HEK293 (cell line): ENCODE results near the gene PDE12.

Experiments used
- GFI1B ChIP-seq: fragments of 450-650 bp; formaldehyde crosslinking; IDR thresholded peaks from 2 replicates; pipeline ENCODE4 v1.5.1; 2016; ENCODE audit warnings: missing biosample characterization, missing genetic modification characterization
- GLIS2 ChIP-seq: fragments of 450-650 bp; formaldehyde crosslinking; IDR thresholded peaks from 2 replicates; pipeline ENCODE4 v1.5.1; 2016; ENCODE audit warnings: missing biosample characterization, missing genetic modification characterization
- OSR2 ChIP-seq: fragments of 450-650 bp; formaldehyde crosslinking; IDR thresholded peaks from 2 replicates; pipeline ENCODE4 v1.5.1; 2016; ENCODE audit warnings: missing biosample characterization, missing genetic modification characterization
- REPIN1 ChIP-seq: fragments of 450-650 bp; formaldehyde crosslinking; IDR thresholded peaks from 2 replicates; pipeline ENCODE4 v1.5.1; 2017; ENCODE audit warnings: missing biosample characterization, missing genetic modification characterization, low read depth
- SCRT1 ChIP-seq: fragments of 450-650 bp; formaldehyde crosslinking; IDR thresholded peaks from 2 replicates; pipeline ENCODE4 v1.5.1; 2016; ENCODE audit warnings: missing biosample characterization, missing genetic modification characterization, borderline replicate concordance
- SCRT2 ChIP-seq: fragments of 450-650 bp; formaldehyde crosslinking; IDR thresholded peaks from 2 replicates; pipeline ENCODE4 v1.5.1; 2016; ENCODE audit warnings: missing biosample characterization, missing genetic modification characterization
- TRIM28 ChIP-seq: IDR thresholded peaks from 2 replicates; pipeline ENCODE4 v1.6.1; 2011; ENCODE audit warnings: low read length, control low read depth, borderline replicate concordance
- ZFP37 ChIP-seq: fragments of 450-650 bp; formaldehyde crosslinking; IDR thresholded peaks from 2 replicates; pipeline ENCODE4 v1.5.1; 2016; ENCODE audit warnings: missing biosample characterization, missing genetic modification characterization
- ZNF114 ChIP-seq: fragments of 450-650 bp; formaldehyde crosslinking; IDR thresholded peaks from 2 replicates; pipeline ENCODE4 v1.5.0; 2017; ENCODE audit warnings: missing biosample characterization, missing genetic modification characterization
- ZNF184 ChIP-seq: fragments of 450-650 bp; IDR thresholded peaks from 2 replicates; pipeline ENCODE4 v1.5.1; 2018; ENCODE audit warnings: missing biosample characterization, mild to moderate bottlenecking, missing genetic modification characterization
- ZNF202 ChIP-seq: fragments of 450-650 bp; formaldehyde crosslinking; IDR thresholded peaks from 2 replicates; pipeline ENCODE4 v1.5.1; 2016; ENCODE audit warnings: missing biosample characterization, missing genetic modification characterization, borderline replicate concordance
- ZNF24 ChIP-seq: fragments of 450-650 bp; formaldehyde crosslinking; IDR thresholded peaks from 2 replicates; pipeline ENCODE4 v1.5.1; 2016; ENCODE audit warnings: missing biosample characterization, missing genetic modification characterization
- ZNF311 ChIP-seq: fragments of 450-650 bp; formaldehyde crosslinking; IDR thresholded peaks from 2 replicates; pipeline ENCODE4 v1.5.1; 2017; ENCODE audit warnings: missing biosample characterization, missing genetic modification characterization, borderline replicate concordance
- ZNF398 ChIP-seq: fragments of 450-650 bp; formaldehyde crosslinking; IDR thresholded peaks from 2 replicates; pipeline ENCODE4 v1.5.1; 2017; ENCODE audit warnings: missing biosample characterization, missing genetic modification characterization
- ZNF426 ChIP-seq: fragments of 450-650 bp; formaldehyde crosslinking; IDR thresholded peaks from 2 replicates; pipeline ENCODE4 v1.5.1; 2017; ENCODE audit warnings: missing biosample characterization, missing genetic modification characterization, mild to moderate bottlenecking, inconsistent platforms, moderate library complexity
- ZNF48 ChIP-seq: fragments of 450-650 bp; formaldehyde crosslinking; IDR thresholded peaks from 2 replicates; pipeline ENCODE4 v1.5.1; 2016; ENCODE audit warnings: missing biosample characterization, missing genetic modification characterization
- ZNF561 ChIP-seq: fragments of 450-650 bp; IDR thresholded peaks from 2 replicates; pipeline ENCODE4 v1.5.1; 2018; ENCODE audit warnings: missing biosample characterization, missing genetic modification characterization, borderline replicate concordance
- ZNF610 ChIP-seq: fragments of 450-650 bp; formaldehyde crosslinking; IDR thresholded peaks from 2 replicates; pipeline ENCODE4 v1.5.1; 2016; ENCODE audit warnings: missing biosample characterization, missing genetic modification characterization, borderline replicate concordance
- ZNF777 ChIP-seq: fragments of 450-650 bp; formaldehyde crosslinking; IDR thresholded peaks from 2 replicates; pipeline ENCODE4 v1.5.1; 2017; ENCODE audit warnings: missing biosample characterization, missing genetic modification characterization, borderline replicate concordance
- ZXDB ChIP-seq: fragments of 450-650 bp; formaldehyde crosslinking; IDR thresholded peaks from 2 replicates; pipeline ENCODE4 v1.5.1; 2016; ENCODE audit warnings: missing biosample characterization, missing genetic modification characterization
- TF ChIP-seq, protein P1 (sequence below): fragments of 450-650 bp; formaldehyde crosslinking; IDR thresholded peaks from 2 replicates; pipeline ENCODE4 v1.5.1; 2017; ENCODE audit warnings: missing biosample characterization, missing genetic modification characterization
- TF ChIP-seq, protein P2 (sequence below): fragments of 450-650 bp; formaldehyde crosslinking; IDR thresholded peaks from 2 replicates; pipeline ENCODE4 v1.5.0; 2017; ENCODE audit warnings: missing biosample characterization, missing genetic modification characterization, borderline replicate concordance
- TF ChIP-seq, protein P3 (sequence below): fragments of 450-650 bp; formaldehyde crosslinking; IDR thresholded peaks from 2 replicates; pipeline ENCODE4 v1.5.1; 2016; ENCODE audit warnings: missing biosample characterization, missing genetic modification characterization, borderline replicate concordance
- TF ChIP-seq, protein P4 (sequence below): fragments of 450-650 bp; formaldehyde crosslinking; IDR thresholded peaks from 2 replicates; pipeline ENCODE4 v1.5.1; 2016; ENCODE audit warnings: missing biosample characterization, missing genetic modification characterization, low read depth
- TF ChIP-seq, protein P5 (sequence below): fragments of 450-650 bp; formaldehyde crosslinking; IDR thresholded peaks from 2 replicates; pipeline ENCODE4 v1.5.1; 2017; ENCODE audit warnings: missing biosample characterization, missing genetic modification characterization

Gene PDE12

GRCh38 chr3:57597127-57597923 is 41.3 kb downstream of the PDE12 start, which contains the start of gene ARF4 (continued):
- TF ChIP-seq, protein P1, sequence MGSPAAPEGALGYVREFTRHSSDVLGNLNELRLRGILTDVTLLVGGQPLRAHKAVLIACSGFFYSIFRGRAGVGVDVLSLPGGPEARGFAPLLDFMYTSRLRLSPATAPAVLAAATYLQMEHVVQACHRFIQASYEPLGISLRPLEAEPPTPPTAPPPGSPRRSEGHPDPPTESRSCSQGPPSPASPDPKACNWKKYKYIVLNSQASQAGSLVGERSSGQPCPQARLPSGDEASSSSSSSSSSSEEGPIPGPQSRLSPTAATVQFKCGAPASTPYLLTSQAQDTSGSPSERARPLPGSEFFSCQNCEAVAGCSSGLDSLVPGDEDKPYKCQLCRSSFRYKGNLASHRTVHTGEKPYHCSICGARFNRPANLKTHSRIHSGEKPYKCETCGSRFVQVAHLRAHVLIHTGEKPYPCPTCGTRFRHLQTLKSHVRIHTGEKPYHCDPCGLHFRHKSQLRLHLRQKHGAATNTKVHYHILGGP (tag by site-specific recombination): no peak
- TF ChIP-seq SCRT1 (no peak), ZNF426 (no peak), TRIM28 (peak; percentile 60; the same call in 1 of the 2 replicates), ZNF24 (tag by site-specific recombination) (0 out of 2 replicates have a peak, but pooled peaks have one; percentile 21), ZNF311 (no peak), ZNF777 (tag by site-specific recombination) (no peak), ZNF398 (tag by site-specific recombination) (no peak), GFI1B (tag by site-specific recombination) (no peak; the same call in 1 of the 2 replicates), ZNF610 (tag by site-specific recombination) (no peak), GLIS2 (tag by site-specific recombination) (peak; percentile 41; the same call in 1 of the 2 replicates), SCRT2 (tag by site-specific recombination) (no peak), REPIN1 (tag by site-specific recombination) (no peak), ZFP37 (no peak), ZNF202 (tag by site-specific recombination) (no peak), ZXDB (tag by site-specific recombination) (peak; percentile 99), ZNF184 (tag by site-specific recombination) (no peak), ZNF114 (tag by site-specific recombination) (no peak), ZNF561 (no peak), ZNF48 (no peak), OSR2 (tag by site-specific recombination) (no peak)
- TF ChIP-seq, protein P2, sequence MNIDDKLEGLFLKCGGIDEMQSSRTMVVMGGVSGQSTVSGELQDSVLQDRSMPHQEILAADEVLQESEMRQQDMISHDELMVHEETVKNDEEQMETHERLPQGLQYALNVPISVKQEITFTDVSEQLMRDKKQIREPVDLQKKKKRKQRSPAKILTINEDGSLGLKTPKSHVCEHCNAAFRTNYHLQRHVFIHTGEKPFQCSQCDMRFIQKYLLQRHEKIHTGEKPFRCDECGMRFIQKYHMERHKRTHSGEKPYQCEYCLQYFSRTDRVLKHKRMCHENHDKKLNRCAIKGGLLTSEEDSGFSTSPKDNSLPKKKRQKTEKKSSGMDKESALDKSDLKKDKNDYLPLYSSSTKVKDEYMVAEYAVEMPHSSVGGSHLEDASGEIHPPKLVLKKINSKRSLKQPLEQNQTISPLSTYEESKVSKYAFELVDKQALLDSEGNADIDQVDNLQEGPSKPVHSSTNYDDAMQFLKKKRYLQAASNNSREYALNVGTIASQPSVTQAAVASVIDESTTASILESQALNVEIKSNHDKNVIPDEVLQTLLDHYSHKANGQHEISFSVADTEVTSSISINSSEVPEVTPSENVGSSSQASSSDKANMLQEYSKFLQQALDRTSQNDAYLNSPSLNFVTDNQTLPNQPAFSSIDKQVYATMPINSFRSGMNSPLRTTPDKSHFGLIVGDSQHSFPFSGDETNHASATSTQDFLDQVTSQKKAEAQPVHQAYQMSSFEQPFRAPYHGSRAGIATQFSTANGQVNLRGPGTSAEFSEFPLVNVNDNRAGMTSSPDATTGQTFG (tag by site-specific recombination): no peak
- TF ChIP-seq, protein P3, sequence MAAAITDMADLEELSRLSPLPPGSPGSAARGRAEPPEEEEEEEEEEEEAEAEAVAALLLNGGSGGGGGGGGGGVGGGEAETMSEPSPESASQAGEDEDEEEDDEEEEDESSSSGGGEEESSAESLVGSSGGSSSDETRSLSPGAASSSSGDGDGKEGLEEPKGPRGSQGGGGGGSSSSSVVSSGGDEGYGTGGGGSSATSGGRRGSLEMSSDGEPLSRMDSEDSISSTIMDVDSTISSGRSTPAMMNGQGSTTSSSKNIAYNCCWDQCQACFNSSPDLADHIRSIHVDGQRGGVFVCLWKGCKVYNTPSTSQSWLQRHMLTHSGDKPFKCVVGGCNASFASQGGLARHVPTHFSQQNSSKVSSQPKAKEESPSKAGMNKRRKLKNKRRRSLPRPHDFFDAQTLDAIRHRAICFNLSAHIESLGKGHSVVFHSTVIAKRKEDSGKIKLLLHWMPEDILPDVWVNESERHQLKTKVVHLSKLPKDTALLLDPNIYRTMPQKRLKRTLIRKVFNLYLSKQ (tag by site-specific recombination): no peak
- TF ChIP-seq, protein P4, sequence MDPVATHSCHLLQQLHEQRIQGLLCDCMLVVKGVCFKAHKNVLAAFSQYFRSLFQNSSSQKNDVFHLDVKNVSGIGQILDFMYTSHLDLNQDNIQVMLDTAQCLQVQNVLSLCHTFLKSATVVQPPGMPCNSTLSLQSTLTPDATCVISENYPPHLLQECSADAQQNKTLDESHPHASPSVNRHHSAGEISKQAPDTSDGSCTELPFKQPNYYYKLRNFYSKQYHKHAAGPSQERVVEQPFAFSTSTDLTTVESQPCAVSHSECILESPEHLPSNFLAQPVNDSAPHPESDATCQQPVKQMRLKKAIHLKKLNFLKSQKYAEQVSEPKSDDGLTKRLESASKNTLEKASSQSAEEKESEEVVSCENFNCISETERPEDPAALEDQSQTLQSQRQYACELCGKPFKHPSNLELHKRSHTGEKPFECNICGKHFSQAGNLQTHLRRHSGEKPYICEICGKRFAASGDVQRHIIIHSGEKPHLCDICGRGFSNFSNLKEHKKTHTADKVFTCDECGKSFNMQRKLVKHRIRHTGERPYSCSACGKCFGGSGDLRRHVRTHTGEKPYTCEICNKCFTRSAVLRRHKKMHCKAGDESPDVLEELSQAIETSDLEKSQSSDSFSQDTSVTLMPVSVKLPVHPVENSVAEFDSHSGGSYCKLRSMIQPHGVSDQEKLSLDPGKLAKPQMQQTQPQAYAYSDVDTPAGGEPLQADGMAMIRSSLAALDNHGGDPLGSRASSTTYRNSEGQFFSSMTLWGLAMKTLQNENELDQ: no peak
- TF ChIP-seq, protein P5, sequence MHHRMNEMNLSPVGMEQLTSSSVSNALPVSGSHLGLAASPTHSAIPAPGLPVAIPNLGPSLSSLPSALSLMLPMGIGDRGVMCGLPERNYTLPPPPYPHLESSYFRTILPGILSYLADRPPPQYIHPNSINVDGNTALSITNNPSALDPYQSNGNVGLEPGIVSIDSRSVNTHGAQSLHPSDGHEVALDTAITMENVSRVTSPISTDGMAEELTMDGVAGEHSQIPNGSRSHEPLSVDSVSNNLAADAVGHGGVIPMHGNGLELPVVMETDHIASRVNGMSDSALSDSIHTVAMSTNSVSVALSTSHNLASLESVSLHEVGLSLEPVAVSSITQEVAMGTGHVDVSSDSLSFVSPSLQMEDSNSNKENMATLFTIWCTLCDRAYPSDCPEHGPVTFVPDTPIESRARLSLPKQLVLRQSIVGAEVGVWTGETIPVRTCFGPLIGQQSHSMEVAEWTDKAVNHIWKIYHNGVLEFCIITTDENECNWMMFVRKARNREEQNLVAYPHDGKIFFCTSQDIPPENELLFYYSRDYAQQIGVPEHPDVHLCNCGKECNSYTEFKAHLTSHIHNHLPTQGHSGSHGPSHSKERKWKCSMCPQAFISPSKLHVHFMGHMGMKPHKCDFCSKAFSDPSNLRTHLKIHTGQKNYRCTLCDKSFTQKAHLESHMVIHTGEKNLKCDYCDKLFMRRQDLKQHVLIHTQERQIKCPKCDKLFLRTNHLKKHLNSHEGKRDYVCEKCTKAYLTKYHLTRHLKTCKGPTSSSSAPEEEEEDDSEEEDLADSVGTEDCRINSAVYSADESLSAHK (tag by site-specific recombination): no peak
